GM18867 (cell line): ENCODE measurements around the gene GMPR.

ENCODE experiments used
- ATAC-seq: cut with Tn5 transposase; IDR thresholded peaks from one replicate; pipeline ENCODE4 v1.9.1; 2021; ENCODE audit warnings: mild to moderate bottlenecking, moderate library complexity; ENCODE audit not compliant: unreplicated experiment

Gene GMPR

GRCh38 chr6:16296061-16296670 is 57.8 kb downstream of the GMPR start:
- ATAC-seq = no peak

GRCh38 chr6:16299861-16300260 is 61.5 kb downstream of the GMPR start:
- ATAC-seq = no peak

- ATAC-seq = peak; percentile 72
Observed at GRCh38 chr6:16301511-16301910, 63.1 kb downstream of the GMPR start.

- no peak for ATAC-seq
Observed at GRCh38 chr6:16302721-16303552, 64.5 kb downstream of the GMPR start.

- peak; percentile 79 for ATAC-seq
Observed at GRCh38 chr6:16305246-16305725, 66.9 kb downstream of the GMPR start.

- peak; percentile 19 for ATAC-seq
Observed at GRCh38 chr6:16305788-16306187, 67.4 kb downstream of the GMPR start.

- no peak for ATAC-seq
Observed at GRCh38 chr6:16306334-16306733, 67.9 kb downstream of the GMPR start.

- no peak for ATAC-seq
Observed at GRCh38 chr6:16311763-16312162, 73.4 kb downstream of the GMPR start.

GRCh38 chr6:16313732-16314131 is 75.3 kb downstream of the GMPR start:
- no peak for ATAC-seq

GRCh38 chr6:16314296-16314695 is 75.9 kb downstream of the GMPR start:
- no peak for ATAC-seq

GRCh38 chr6:16316741-16317251 is 78.4 kb downstream of the GMPR start:
- ATAC-seq = no peak

GRCh38 chr6:16318538-16318937 is 80.2 kb downstream of the GMPR start:
- ATAC-seq = no peak

GRCh38 chr6:16318953-16319720 is 80.8 kb downstream of the GMPR start:
- no peak for ATAC-seq

- ATAC-seq = peak; percentile 49
Observed at GRCh38 chr6:16319813-16320532, 81.6 kb downstream of the GMPR start.

GRCh38 chr6:16320533-16321340 is 82.3 kb downstream of the GMPR start:
- ATAC-seq = no peak

- ATAC-seq = no peak
Observed at GRCh38 chr6:16321341-16321710, 82.9 kb downstream of the GMPR start.

GRCh38 chr6:16321826-16322225 is 83.4 kb downstream of the GMPR start:
- ATAC-seq = no peak

GRCh38 chr6:16322666-16323312 is 84.4 kb downstream of the GMPR start:
- peak; percentile 86 for ATAC-seq

GRCh38 chr6:16324184-16324583 is 85.8 kb downstream of the GMPR start:
- ATAC-seq = no peak
